Measurements from ENCODE around the gene TSPYL4. TPM values are rescaled to one million over a fixed set of nuclear protein-coding genes. Genes with fewer than 3 reads are reported as not detected.
"Not testable (repeated sequence)": the region's sequence is repeated elsewhere in the genome, so short reads cannot be mapped to it uniquely, and the experiment has no call there.

Gene TSPYL4
- total and polyA plus RNA-seq, 2 donors (not counting 3 experiments of a cell fraction or from before 2014, with no cell fraction given): 24.5 to 43.1 TPM

DNA sequence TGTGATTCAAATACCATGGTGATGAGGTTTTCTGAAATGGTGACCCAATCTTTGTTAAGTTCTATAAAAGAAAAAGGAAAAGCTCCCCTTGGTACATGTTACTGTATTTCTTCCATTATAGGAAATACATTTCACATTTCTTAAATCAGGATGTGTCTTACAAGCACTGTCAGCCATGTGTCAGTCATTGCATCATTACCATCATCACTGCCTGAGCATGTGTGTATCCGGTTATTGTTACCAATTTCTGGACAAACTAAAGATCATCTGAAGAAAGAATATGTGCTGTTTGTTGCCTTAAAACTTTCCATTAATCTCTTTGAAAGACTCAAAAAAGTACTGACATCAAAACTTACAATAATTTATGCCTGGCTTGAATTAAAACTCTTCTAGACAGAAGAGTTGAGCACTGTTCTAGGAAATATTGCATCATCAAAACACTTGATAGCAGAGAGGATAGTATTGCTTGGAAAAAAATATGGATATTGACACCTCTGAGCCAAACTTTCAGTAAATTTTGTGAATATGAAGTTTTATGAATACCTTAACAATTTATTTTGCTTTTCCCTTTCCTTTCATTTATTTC is 33.0 kb upstream of the TSPYL4 start:
- Histone ChIP-seq H3K4me2 (ENCODE audit: insufficient read depth, low read length) (no peak overlapping the region), H3K9ac (replicated peaks; ENCODE audit: extremely low read depth, insufficient read depth, low read length) (no peak overlapping the region), H3K27me3 (ENCODE audit: control insufficient read depth in 2 of 2, insufficient read depth in 2 of 2, low read length in 2 of 2) (no peaks in the 10 kb centered on the region), H3K4me1 (ENCODE audit: control insufficient read depth, extremely low read depth, insufficient read depth, low read length) (no peaks in the 10 kb centered on the region), H2AFZ (ENCODE audit: low read depth, low read length) (no peak overlapping the region), H3K4me3 (replicated peaks in 1 of 3; ENCODE audit: insufficient read depth in 1 of 3, low read depth in 1 of 3, low read length in 3 of 3) (no peak overlapping the region), H3K9me1 (replicated peaks; ENCODE audit: control insufficient read depth, extremely low read depth, insufficient read depth, low read length) (no peaks in the 10 kb centered on the region), H3K79me2 (ENCODE audit: control insufficient read depth, insufficient read depth, low read length) (no peaks in the 10 kb centered on the region), H4K20me1 (replicated peaks; ENCODE audit: control insufficient read depth, extremely low read depth, insufficient read depth, low read length) (no peaks in the 10 kb centered on the region), H3K36me3 (ENCODE audit: control insufficient read depth in 2 of 2, extremely low read depth in 1 of 2, insufficient read depth in 2 of 2, low read length in 2 of 2) (no peaks in the 10 kb centered on the region), H3K9me3 (replicated peaks; ENCODE audit: control insufficient read depth, insufficient read depth, low read length) (no peaks in the 10 kb centered on the region), H3K27ac (ENCODE audit: insufficient read depth, low read depth, low read length) (no peak overlapping the region)
- POLR2A ChIA-PET: no interaction called here
- FAIRE-seq (no peak), DNase-seq (ENCODE audit: low read depth, low spot score) (no peak)
- CTCF ChIA-PET: interaction anchor here (0.5 to 4.5 kb wide), 88 partner anchors 8 to 558 kb away, joined by 3 to 90 read pairs (median 5); partner anchors contain the start of genes CALHM5, DSE, RSPH4A and RWDD1
- dilution Hi-C loops (cut with MboI; ENCODE audit: extremely low pct_ligation_motif_present, low sequenced_read_pairs) (no loop called here), intact Hi-C loops (cut with micrococcal nuclease) (loop anchor here (1.0 to 5.0 kb wide), 7 partner anchors 85 to 560 kb away; partner anchors contain the start of genes CALHM5, CALHM6 and DSE)
- TF ChIP-seq, protein P1, sequence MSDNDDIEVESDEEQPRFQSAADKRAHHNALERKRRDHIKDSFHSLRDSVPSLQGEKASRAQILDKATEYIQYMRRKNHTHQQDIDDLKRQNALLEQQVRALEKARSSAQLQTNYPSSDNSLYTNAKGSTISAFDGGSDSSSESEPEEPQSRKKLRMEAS (IDR thresholded peaks at IDR 0.05; ENCODE audit: insufficient read depth, insufficient read length): no peak
- no peak for TF ChIP-seq MYC (IDR thresholded peaks at IDR 0.05; ENCODE audit: low read depth, low read length)
- TF ChIP-seq, protein P2, sequence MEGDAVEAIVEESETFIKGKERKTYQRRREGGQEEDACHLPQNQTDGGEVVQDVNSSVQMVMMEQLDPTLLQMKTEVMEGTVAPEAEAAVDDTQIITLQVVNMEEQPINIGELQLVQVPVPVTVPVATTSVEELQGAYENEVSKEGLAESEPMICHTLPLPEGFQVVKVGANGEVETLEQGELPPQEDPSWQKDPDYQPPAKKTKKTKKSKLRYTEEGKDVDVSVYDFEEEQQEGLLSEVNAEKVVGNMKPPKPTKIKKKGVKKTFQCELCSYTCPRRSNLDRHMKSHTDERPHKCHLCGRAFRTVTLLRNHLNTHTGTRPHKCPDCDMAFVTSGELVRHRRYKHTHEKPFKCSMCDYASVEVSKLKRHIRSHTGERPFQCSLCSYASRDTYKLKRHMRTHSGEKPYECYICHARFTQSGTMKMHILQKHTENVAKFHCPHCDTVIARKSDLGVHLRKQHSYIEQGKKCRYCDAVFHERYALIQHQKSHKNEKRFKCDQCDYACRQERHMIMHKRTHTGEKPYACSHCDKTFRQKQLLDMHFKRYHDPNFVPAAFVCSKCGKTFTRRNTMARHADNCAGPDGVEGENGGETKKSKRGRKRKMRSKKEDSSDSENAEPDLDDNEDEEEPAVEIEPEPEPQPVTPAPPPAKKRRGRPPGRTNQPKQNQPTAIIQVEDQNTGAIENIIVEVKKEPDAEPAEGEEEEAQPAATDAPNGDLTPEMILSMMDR (IDR thresholded peaks at IDR 0.05; ENCODE audit: extremely low read depth in 1 of 2, insufficient read depth in 1 of 2, low read depth in 1 of 2, low read length in 2 of 2): no peak
- no peak for TF ChIP-seq POLR2AphosphoS5 (IDR thresholded peaks at IDR 0.05; ENCODE audit: insufficient read depth, low read depth, low read length)
- no peak for TF ChIP-seq FOS (IDR thresholded peaks at IDR 0.05; ENCODE audit: borderline replicate concordance, insufficient read depth, low read length)
- no peak for TF ChIP-seq GATA2 (IDR thresholded peaks at IDR 0.05; ENCODE audit: insufficient read depth, insufficient read length, low read depth, low read length)
- no peak for TF ChIP-seq JUN (IDR thresholded peaks at IDR 0.05; ENCODE audit: borderline replicate concordance, insufficient read depth, insufficient read length, low read depth)
- no peak for TF ChIP-seq EZH2 (IDR thresholded peaks at IDR 0.05; ENCODE audit: borderline replicate concordance, low read depth, low read length, severe bottlenecking)
- no peak for TF ChIP-seq POLR2A (IDR thresholded peaks at IDR 0.05; ENCODE audit: low read depth, low read length)
- no TSS peak for BruUV-seq (replicated peaks)

DNA sequence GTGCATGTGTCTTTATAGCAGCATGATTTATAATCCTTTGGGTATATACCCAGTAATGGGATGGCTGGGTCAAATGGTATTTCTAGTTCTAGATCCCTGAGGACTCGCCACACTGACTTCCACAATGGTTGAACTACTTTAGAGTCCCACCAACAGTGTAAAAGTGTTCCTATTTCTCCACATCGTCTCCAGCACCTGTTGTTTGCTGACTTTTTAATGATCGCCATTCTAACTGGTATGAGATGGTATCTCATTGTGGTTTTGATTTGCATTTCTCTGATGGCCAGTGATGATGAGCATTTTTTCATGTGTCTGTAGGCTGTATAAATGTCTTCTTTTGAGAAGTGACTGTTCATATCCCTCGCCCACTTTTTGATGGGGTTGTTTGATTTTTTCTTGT is 31.1 kb upstream of the TSPYL4 start:
- POLR2A ChIA-PET; dilution Hi-C loops (cut with MboI; ENCODE audit: extremely low pct_ligation_motif_present, low sequenced_read_pairs); FAIRE-seq: not testable (repeated sequence)

More for the DNA sequence above, 31.1 kb upstream of the TSPYL4 start:
- H3K36me3 ChIP-seq (ENCODE audit: control insufficient read depth in 2 of 2, extremely low read depth in 1 of 2, insufficient read depth in 2 of 2, low read length in 2 of 2); H4K20me1 ChIP-seq (replicated peaks; ENCODE audit: control insufficient read depth, extremely low read depth, insufficient read depth, low read length); H3K9me1 ChIP-seq (replicated peaks; ENCODE audit: control insufficient read depth, extremely low read depth, insufficient read depth, low read length); H3K4me3 ChIP-seq (replicated peaks in 1 of 3; ENCODE audit: insufficient read depth in 1 of 3, low read depth in 1 of 3, low read length in 3 of 3); H3K9ac ChIP-seq (replicated peaks; ENCODE audit: extremely low read depth, insufficient read depth, low read length); H3K27me3 ChIP-seq (ENCODE audit: control insufficient read depth in 2 of 2, insufficient read depth in 2 of 2, low read length in 2 of 2); H3K79me2 ChIP-seq (ENCODE audit: control insufficient read depth, insufficient read depth, low read length); H3K27ac ChIP-seq (ENCODE audit: insufficient read depth, low read depth, low read length); H3K4me2 ChIP-seq (ENCODE audit: insufficient read depth, low read length); H2AFZ ChIP-seq (ENCODE audit: low read depth, low read length); H3K4me1 ChIP-seq (ENCODE audit: control insufficient read depth, extremely low read depth, insufficient read depth, low read length); DNase-seq (ENCODE audit: low read depth, low spot score); BruUV-seq (replicated peaks); H3K9me3 ChIP-seq (replicated peaks; ENCODE audit: control insufficient read depth, insufficient read depth, low read length): not testable (repeated sequence)
- CTCF ChIA-PET: interaction anchor here (0.7 to 1.8 kb wide), 2 partner anchors 67 to 227 kb away, joined by 3 to 5 read pairs; partner anchors contain the start of gene CALHM5
- intact Hi-C loops (cut with micrococcal nuclease): loop anchor here (5.0 kb wide), 4 partner anchors 87 to 562 kb away; partner anchors contain the start of genes CALHM6 and DSE

Data from endothelial cell of umbilical vein (primary cell).